ENCODE measurements around the gene TNS1. TPM values are rescaled to one million over a fixed set of nuclear protein-coding genes. Genes with fewer than 3 reads are reported as not detected.
A peak's percentile ranks its signal among the peaks of the same experiment; 100 is the strongest.

TNS1 gene
- total RNA-seq, 1 donor = 48.9 TPM

DNA sequence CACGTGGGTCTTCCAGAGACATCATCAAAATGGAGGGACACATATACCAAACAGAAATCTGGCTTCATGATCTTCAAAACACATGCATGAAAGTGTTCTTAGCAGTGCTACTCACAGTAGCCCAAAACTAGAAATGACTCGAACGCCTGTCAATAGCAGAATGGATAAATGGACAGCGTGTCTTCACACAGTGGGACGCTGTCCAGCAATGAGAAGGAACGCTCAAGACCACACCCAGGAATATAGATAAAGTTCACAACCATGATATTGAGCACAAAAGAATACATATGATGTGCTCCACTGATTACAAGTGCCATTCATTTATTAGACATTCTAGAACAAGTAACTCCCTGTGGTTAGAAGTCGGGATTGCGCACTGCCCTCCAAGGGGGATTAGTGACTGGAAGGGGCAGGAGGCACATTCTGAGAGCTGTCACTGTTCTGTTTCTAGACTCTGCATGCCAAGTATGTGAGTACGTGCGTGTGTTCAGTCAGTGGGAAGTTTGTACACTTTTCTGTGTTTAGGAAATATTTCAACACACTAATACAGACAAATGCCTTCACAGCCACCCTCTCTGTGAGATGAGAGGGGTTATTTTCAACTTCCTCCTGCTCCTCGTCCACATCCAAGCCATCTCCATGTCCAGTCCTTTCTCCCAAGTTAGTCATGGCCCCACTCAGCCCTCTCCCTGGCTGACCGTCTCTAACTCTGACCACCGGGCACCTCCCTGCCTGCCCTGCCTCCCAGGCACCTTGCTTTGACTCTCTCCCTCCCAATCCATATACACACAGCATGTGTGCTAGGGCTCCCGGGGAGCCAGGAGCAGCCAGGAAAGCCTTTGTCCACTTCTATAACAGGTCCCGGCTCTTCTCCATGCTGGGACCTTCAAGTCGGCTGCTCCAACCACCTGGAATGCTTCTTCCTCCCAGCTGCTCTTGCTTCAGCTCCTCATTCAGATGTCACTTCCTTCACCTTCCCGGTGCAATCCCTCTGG, 26.9 kb upstream of the TNS1 start:
- Histone ChIP-seq H3K4me1 (ENCODE audit: insufficient read depth, low read length) (no peaks in the 10 kb centered on the region), H3K9me3 (ENCODE audit: low read depth, low read length) (no peaks in the 10 kb centered on the region), H3K4me3 (ENCODE audit: insufficient read depth, low read length) (no peak overlapping the region), H3K27me3 (ENCODE audit: insufficient read depth, low read length) (peaks cover 14% of the 10 kb centered on the region), H3K36me3 (ENCODE audit: insufficient read depth, low read length) (no peaks in the 10 kb centered on the region), H3K79me2 (ENCODE audit: insufficient read depth, low read length) (no peaks in the 10 kb centered on the region), H3K27ac (ENCODE audit: low read depth, low read length) (no peak overlapping the region), H3K4me2 (ENCODE audit: insufficient read depth, low read length) (no peak overlapping the region), H4K20me1 (ENCODE audit: insufficient read depth, low read length) (no peaks in the 10 kb centered on the region), H2AFZ (ENCODE audit: low read length) (no peak overlapping the region)
- DNase-seq (ENCODE audit: insufficient read length, low spot score, missing footprints) = peak; percentile 48
- TF ChIP-seq, protein P1, sequence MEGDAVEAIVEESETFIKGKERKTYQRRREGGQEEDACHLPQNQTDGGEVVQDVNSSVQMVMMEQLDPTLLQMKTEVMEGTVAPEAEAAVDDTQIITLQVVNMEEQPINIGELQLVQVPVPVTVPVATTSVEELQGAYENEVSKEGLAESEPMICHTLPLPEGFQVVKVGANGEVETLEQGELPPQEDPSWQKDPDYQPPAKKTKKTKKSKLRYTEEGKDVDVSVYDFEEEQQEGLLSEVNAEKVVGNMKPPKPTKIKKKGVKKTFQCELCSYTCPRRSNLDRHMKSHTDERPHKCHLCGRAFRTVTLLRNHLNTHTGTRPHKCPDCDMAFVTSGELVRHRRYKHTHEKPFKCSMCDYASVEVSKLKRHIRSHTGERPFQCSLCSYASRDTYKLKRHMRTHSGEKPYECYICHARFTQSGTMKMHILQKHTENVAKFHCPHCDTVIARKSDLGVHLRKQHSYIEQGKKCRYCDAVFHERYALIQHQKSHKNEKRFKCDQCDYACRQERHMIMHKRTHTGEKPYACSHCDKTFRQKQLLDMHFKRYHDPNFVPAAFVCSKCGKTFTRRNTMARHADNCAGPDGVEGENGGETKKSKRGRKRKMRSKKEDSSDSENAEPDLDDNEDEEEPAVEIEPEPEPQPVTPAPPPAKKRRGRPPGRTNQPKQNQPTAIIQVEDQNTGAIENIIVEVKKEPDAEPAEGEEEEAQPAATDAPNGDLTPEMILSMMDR (IDR thresholded peaks at IDR 0.05; ENCODE audit: extremely low read depth, low read depth, low read length) = no peak

DNA sequence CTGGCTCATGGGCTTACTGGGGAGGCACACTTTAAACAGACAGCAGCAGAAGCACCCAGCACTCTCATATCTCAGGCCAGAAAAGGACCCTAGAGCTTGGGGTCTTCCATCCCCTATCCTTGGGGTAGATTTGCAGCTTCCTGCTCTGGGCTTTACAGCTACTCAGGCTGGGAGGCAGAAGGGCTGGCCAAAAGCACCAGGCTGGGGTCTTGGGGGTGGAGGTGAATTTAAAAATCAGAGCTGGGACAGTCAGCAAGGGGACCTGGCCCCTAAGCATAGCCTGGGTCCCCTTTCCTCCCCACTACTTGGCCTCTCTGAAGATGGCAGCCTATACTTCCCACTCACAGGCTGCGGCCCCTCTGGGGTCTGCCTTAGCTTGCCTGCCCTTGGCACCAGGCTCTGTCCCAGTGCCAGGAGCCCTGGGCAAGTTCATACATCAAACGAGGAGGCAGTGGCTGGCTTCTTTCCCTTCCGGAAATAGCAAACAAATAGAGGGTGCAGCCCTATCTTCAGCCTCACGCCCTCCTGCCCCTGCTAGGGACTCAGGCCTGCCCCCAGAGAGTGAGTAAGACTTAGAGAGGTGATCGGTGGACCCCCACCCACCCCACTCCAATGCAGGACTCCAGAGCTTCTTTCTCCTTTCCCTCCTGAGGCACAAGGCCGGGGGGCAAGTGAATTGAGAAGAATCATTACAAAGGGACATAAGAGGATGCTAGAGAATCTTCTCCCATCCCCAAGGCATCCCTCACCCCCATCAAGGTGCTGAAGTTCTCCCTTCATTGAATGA, 26.0 kb upstream of the TNS1 start:
- no peaks in the 10 kb centered on the region for H3K79me2 ChIP-seq (ENCODE audit: insufficient read depth, low read length)
- no peaks in the 10 kb centered on the region for H4K20me1 ChIP-seq (ENCODE audit: insufficient read depth, low read length)
- H3K36me3 ChIP-seq (ENCODE audit: insufficient read depth, low read length) = no peaks in the 10 kb centered on the region
- no peak overlapping the region for H3K4me3 ChIP-seq (ENCODE audit: insufficient read depth, low read length)
- H2AFZ ChIP-seq (ENCODE audit: low read length) = no peak overlapping the region
- TF ChIP-seq, protein P1 (IDR thresholded peaks at IDR 0.05; ENCODE audit: extremely low read depth, low read depth, low read length) = no peak
- no peaks in the 10 kb centered on the region for H3K4me1 ChIP-seq (ENCODE audit: insufficient read depth, low read length)
- H3K27ac ChIP-seq (ENCODE audit: low read depth, low read length) = no peak overlapping the region
- H3K9me3 ChIP-seq (ENCODE audit: low read depth, low read length) = no peaks in the 10 kb centered on the region
- DNase-seq (ENCODE audit: insufficient read length, low spot score, missing footprints) = peak; percentile 68
- H3K27me3 ChIP-seq (ENCODE audit: insufficient read depth, low read length) = peaks cover 14% of the 10 kb centered on the region
- no peak overlapping the region for H3K4me2 ChIP-seq (ENCODE audit: insufficient read depth, low read length)

DNA sequence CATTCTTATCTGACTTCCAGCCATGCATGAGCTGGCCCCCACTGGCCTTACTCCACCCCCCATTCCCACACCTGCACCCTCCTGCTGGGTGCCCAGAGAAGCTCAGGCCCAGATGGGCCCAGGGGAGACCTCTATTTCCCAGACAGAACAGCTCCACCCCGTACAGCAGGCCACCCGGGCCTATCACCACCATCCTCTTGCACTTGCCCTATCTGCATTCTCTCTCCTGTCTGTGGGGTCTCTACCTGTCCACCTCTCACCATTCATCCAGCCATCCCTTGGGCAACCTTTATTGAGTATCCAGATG, 25.3 kb upstream of the TNS1 start:
- no peaks in the 10 kb centered on the region for H4K20me1 ChIP-seq (ENCODE audit: insufficient read depth, low read length)
- no peaks in the 10 kb centered on the region for H3K9me3 ChIP-seq (ENCODE audit: low read depth, low read length)
- no peak overlapping the region for H3K4me3 ChIP-seq (ENCODE audit: insufficient read depth, low read length)
- no peaks in the 10 kb centered on the region for H3K4me1 ChIP-seq (ENCODE audit: insufficient read depth, low read length)
- H3K27ac ChIP-seq (ENCODE audit: low read depth, low read length) = no peak overlapping the region
- H2AFZ ChIP-seq (ENCODE audit: low read length) = no peak overlapping the region
- H3K27me3 ChIP-seq (ENCODE audit: insufficient read depth, low read length) = peaks cover 9% of the 10 kb centered on the region
- no peaks in the 10 kb centered on the region for H3K79me2 ChIP-seq (ENCODE audit: insufficient read depth, low read length)
- TF ChIP-seq, protein P1 (IDR thresholded peaks at IDR 0.05; ENCODE audit: extremely low read depth, low read depth, low read length) = no peak
- DNase-seq (ENCODE audit: insufficient read length, low spot score, missing footprints) = peak; percentile 63
- H3K36me3 ChIP-seq (ENCODE audit: insufficient read depth, low read length) = no peaks in the 10 kb centered on the region
- H3K4me2 ChIP-seq (ENCODE audit: insufficient read depth, low read length) = no peak overlapping the region
